Mucosa of gallbladder (tissue), 1 donor: Measurements from ENCODE around the gene AGPAT2. TPM values are rescaled to one million over a fixed set of nuclear protein-coding genes. Genes with fewer than 3 reads are reported as not detected.

Experiments used
- DNase-seq: peaks from one replicate; pipeline ENCODE4 v3.0.0-alpha.2; 2020; ENCODE audit warnings: low spot score
- total RNA-seq: library from RNA; stranded (reverse); gene quantifications from one replicate; pipeline ENCODE4 v1.2.1, GENCODE V29; 2021
- donor health status: DM: no; HTN: no; CAD: no.

AGPAT2 gene
- total RNA-seq, 1 donor from 2014 or later, result 81.7 TPM

GRCh38 chr9:136687721-136688223 lies 515 bp upstream of the AGPAT2 start:
- no peak for DNase-seq

- no peak for DNase-seq
Measured at GRCh38 chr9:136686534-136686793, 793 bp downstream of the AGPAT2 start.

- no peak for DNase-seq
Measured at GRCh38 chr9:136685790-136686533, 1.3 kb downstream of the AGPAT2 start.

- no peak for DNase-seq
Measured at GRCh38 chr9:136685216-136685615, 2.0 kb downstream of the AGPAT2 start.

- DNase-seq, result no peak
Measured at GRCh38 chr9:136684799-136685198, 2.5 kb downstream of the AGPAT2 start.

- DNase-seq, result no peak
Measured at GRCh38 chr9:136684339-136684738, 2.9 kb downstream of the AGPAT2 start.

GRCh38 chr9:136683755-136684154 lies 3.5 kb downstream of the AGPAT2 start:
- no peak for DNase-seq

- no peak for DNase-seq
Measured at GRCh38 chr9:136683173-136683745, 4.0 kb downstream of the AGPAT2 start.

- no peak for DNase-seq
Measured at GRCh38 chr9:136682710-136683109, 4.5 kb downstream of the AGPAT2 start.

- DNase-seq, result no peak
Measured at GRCh38 chr9:136681945-136682699, 5.1 kb downstream of the AGPAT2 start.

- DNase-seq, result no peak
Measured at GRCh38 chr9:136681029-136681428, 6.2 kb downstream of the AGPAT2 start.

GRCh38 chr9:136679431-136679941 lies 7.8 kb downstream of the AGPAT2 start:
- no peak for DNase-seq

GRCh38 chr9:136678624-136679023 lies 8.6 kb downstream of the AGPAT2 start:
- DNase-seq, result no peak

GRCh38 chr9:136678034-136678433 lies 9.2 kb downstream of the AGPAT2 start:
- DNase-seq, result no peak

- DNase-seq, result no peak
Measured at GRCh38 chr9:136676920-136677686, 10.2 kb downstream of the AGPAT2 start.

GRCh38 chr9:136676297-136676794 lies 10.9 kb downstream of the AGPAT2 start:
- no peak for DNase-seq

- DNase-seq, result no peak
Measured at GRCh38 chr9:136675477-136676296, 11.6 kb downstream of the AGPAT2 start.

GRCh38 chr9:136674786-136675349 lies 12.4 kb downstream of the AGPAT2 start:
- no peak for DNase-seq

GRCh38 chr9:136673975-136674785 lies 13.1 kb downstream of the AGPAT2 start:
- DNase-seq, result no peak
